ENCODE measurements around the gene CDCA4. TPM values are rescaled to one million over a fixed set of nuclear protein-coding genes. Genes with fewer than 3 reads are reported as not detected.

The CDCA4 gene
- polyA plus RNA-seq, 2 of the 4 experiments (the other 2 are of a cell fraction) = 24.2 to 26.9 TPM

GRCh38 chr14:105020815-105021655 lies at the start of gene CDCA4 (continued):
- TF ChIP-seq BCL3 (IDR thresholded peaks at IDR 0.05) (peak; percentile 64; the same call in 1 of the 3 replicates), ZNF302 (CRISPR knock-in tag; IDR thresholded peaks at IDR 0.05) (no peak), POLR2A (IDR thresholded peaks at IDR 0.05; ENCODE audit: low read length) (peak; percentile 71)

GRCh38 chr14:105069871-105070759 lies 49.2 kb upstream of the CDCA4 start:
- Histone ChIP-seq H3K4me2 (no peak overlapping the region), H3K4me1 (peaks cover 15% of the 10 kb centered on the region), H3K27ac (peak overlapping the region in 1 of 2 experiments; percentile 42; a peak in 3 of 6 replicates), H3K9me3 (no peaks in the 10 kb centered on the region), H3K4me3 (no peak overlapping the region)
- DNase-seq (ENCODE audit: low read depth in 1 of 2, low spot score in 1 of 2) (no peak), ATAC-seq (peak in 1 of 2 experiments; percentile 5; a peak in 1 of 6 replicates), FAIRE-seq (no peak)
- POLR2A ChIA-PET = no interaction called here
- TF ChIP-seq FOSL2 (IDR thresholded peaks at IDR 0.05) (no peak), FOSL2 (CRISPR knock-in tag; IDR thresholded peaks at IDR 0.05) (peak; percentile 48; the same call in 1 of the 2 replicates), HDAC2 (IDR thresholded peaks at IDR 0.05) (no peak)
- 66% methylated on average over 20 of the region's 20 CpGs for WGBS (ENCODE audit: missing lambda C conversion rate)
- CTCF ChIA-PET = interaction anchor here (0.9 to 6.8 kb wide), 3 partner anchors 17 to 25 kb away, joined by 3 to 40 read pairs (median 5); no protein-coding TSS in a partner anchor

- DNase-seq (ENCODE audit: low read depth in 1 of 2, low spot score in 1 of 2) (no peak), FAIRE-seq (no peak), ATAC-seq (no peak)
- Histone ChIP-seq H3K27ac (no peak overlapping the region; a peak in 1 of 6 replicates), H3K4me2 (no peak overlapping the region), H3K4me3 (no peak overlapping the region), H3K4me1 (peaks cover 21% of the 10 kb centered on the region), H3K9me3 (no peaks in the 10 kb centered on the region)
- ChIA-PET CTCF (no interaction called here), POLR2A (no interaction called here)
- WGBS (ENCODE audit: missing lambda C conversion rate) = 76% methylated on average over 10 of the region's 10 CpGs
- TF ChIP-seq JUN (IDR thresholded peaks at IDR 0.05) = no peak
- TF ChIP-seq EHMT2 (IDR thresholded peaks at IDR 0.05; ENCODE audit: low read depth) = no peak
- no peak for TF ChIP-seq CEBPB (IDR thresholded peaks at IDR 0.05)
Measured at GRCh38 chr14:105069522-105069870, 48.6 kb upstream of the CDCA4 start.

GRCh38 chr14:105068818-105069217 lies 47.9 kb upstream of the CDCA4 start:
- ChIA-PET POLR2A (no interaction called here), CTCF (no interaction called here)
- ATAC-seq (no peak), FAIRE-seq (no peak), DNase-seq (ENCODE audit: low read depth in 1 of 2, low spot score in 1 of 2) (no peak)
- Histone ChIP-seq H3K4me2 (no peak overlapping the region), H3K4me1 (peaks cover 22% of the 10 kb centered on the region), H3K4me3 (no peak overlapping the region), H3K9me3 (no peaks in the 10 kb centered on the region), H3K27ac (no peak overlapping the region)
- no peak for TF ChIP-seq JUN (IDR thresholded peaks at IDR 0.05)
- no peak for TF ChIP-seq USF2 (IDR thresholded peaks at IDR 0.05)
- no peak for TF ChIP-seq HDAC2 (IDR thresholded peaks at IDR 0.05)
- TF ChIP-seq ELK1 (IDR thresholded peaks at IDR 0.05; ENCODE audit: low read depth, low read length) = no peak
- no peak for TF ChIP-seq RARB (CRISPR knock-in tag; IDR thresholded peaks at IDR 0.05)
- TF ChIP-seq CBX8 (IDR thresholded peaks at IDR 0.05) = no peak
- no peak for TF ChIP-seq HOXB5 (CRISPR knock-in tag; IDR thresholded peaks at IDR 0.05)
- no peak for TF ChIP-seq PHF8 (IDR thresholded peaks at IDR 0.05; ENCODE audit: borderline replicate concordance, low read depth)
- no peak for TF ChIP-seq FOSL2 (IDR thresholded peaks at IDR 0.05)
- TF ChIP-seq FOSL2 (CRISPR knock-in tag; IDR thresholded peaks at IDR 0.05) = no peak
- TF ChIP-seq NFE2L2 (conservative IDR thresholded peaks at IDR 0.05; ENCODE audit: low read length) = no peak
- TF ChIP-seq HOXB13 (CRISPR knock-in tag; IDR thresholded peaks at IDR 0.05; ENCODE audit: low read depth) = no peak
- no peak for TF ChIP-seq POLR2A (IDR thresholded peaks at IDR 0.05; ENCODE audit: low read length)
- TF ChIP-seq POLR2AphosphoS2 (conservative IDR thresholded peaks at IDR 0.05; ENCODE audit: low read length) = no peak
- no peak for TF ChIP-seq MAX (IDR thresholded peaks at IDR 0.05)
- TF ChIP-seq MAFK (IDR thresholded peaks at IDR 0.05; ENCODE audit: partially characterized antibody) = no peak
- TF ChIP-seq ATOH8 (CRISPR knock-in tag; IDR thresholded peaks at IDR 0.05; ENCODE audit: low read depth) = no peak
- TF ChIP-seq CTCF (IDR thresholded peaks at IDR 0.05) = no peak
- TF ChIP-seq ZFP36 (IDR thresholded peaks at IDR 0.05; ENCODE audit: borderline replicate concordance, partially characterized antibody) = no peak
- WGBS (ENCODE audit: missing lambda C conversion rate) = 80% methylated on average over 13 of the region's 13 CpGs

Data from A549 (cell line).